ENCODE measurements around the gene TMEM30A. TPM values are rescaled to one million over a fixed set of nuclear protein-coding genes. Genes with fewer than 3 reads are reported as not detected.
A peak's percentile ranks its signal among the peaks of the same experiment; 100 is the strongest.

The TMEM30A gene
- total RNA-seq, 2 experiments from 2014 or later, result 18.2 to 32.1 TPM

GRCh38 chr6:75246386-75246785, 38.2 kb downstream of the TMEM30A start:
- DNase-seq (ENCODE audit: low spot score), result no peak
- intact Hi-C loops (cut with micrococcal nuclease; ENCODE audit: unreplicated experiment), result no loop called here
- peaks cover 7% of the 10 kb centered on the region for H3K4me1 ChIP-seq (ENCODE audit: insufficient read depth, low read length, poor library complexity, severe bottlenecking)
- H3K27ac ChIP-seq (ENCODE audit: low read depth, low read length, poor library complexity, severe bottlenecking), result no peak overlapping the region
- no peak overlapping the region for H3K4me2 ChIP-seq (ENCODE audit: low read length)
- peaks cover 7% of the 10 kb centered on the region for H3K36me3 ChIP-seq (ENCODE audit: insufficient read depth, low read length)
- no peaks in the 10 kb centered on the region for H3K9me2 ChIP-seq (ENCODE audit: insufficient read depth, low read length)
- TF ChIP-seq CTCF (conservative IDR thresholded peaks at IDR 0.05; ENCODE audit: low read length) (no peak), EZH2phosphoT487 (IDR thresholded peaks at IDR 0.05; ENCODE audit: borderline replicate concordance, low read depth, low read length) (no peak)
- POLR2A ChIA-PET, result no interaction called here
- H3K79me2 ChIP-seq (ENCODE audit: insufficient read depth, low read depth, low read length), result peaks cover 22% of the 10 kb centered on the region
- H3K9me3 ChIP-seq (ENCODE audit: low read length), result no peaks in the 10 kb centered on the region
- no peaks in the 10 kb centered on the region for H4K20me1 ChIP-seq (ENCODE audit: insufficient read depth, low read length)
- H3K4me3 ChIP-seq (ENCODE audit: low read depth, low read length, poor library complexity, severe bottlenecking), result no peak overlapping the region
- CTCF ChIA-PET (ENCODE audit: unreplicated experiment), result no interaction called here
- H2AFZ ChIP-seq (ENCODE audit: low read length), result no peak overlapping the region
- no TSS peak for BruUV-seq (replicated peaks)

- Histone ChIP-seq H3K36me3 (ENCODE audit: insufficient read depth, low read length) (peaks cover 30% of the 10 kb centered on the region), H3K79me2 (ENCODE audit: insufficient read depth, low read depth, low read length) (peaks cover 37% of the 10 kb centered on the region), H4K20me1 (ENCODE audit: insufficient read depth, low read length) (no peaks in the 10 kb centered on the region), H3K9me2 (ENCODE audit: insufficient read depth, low read length) (no peaks in the 10 kb centered on the region), H3K4me2 (ENCODE audit: low read length) (peak overlapping the region; percentile 79), H3K27ac (ENCODE audit: low read depth, low read length, poor library complexity, severe bottlenecking) (no peak overlapping the region), H3K4me3 (ENCODE audit: low read depth, low read length, poor library complexity, severe bottlenecking) (peak overlapping the region; percentile 97), H3K4me1 (ENCODE audit: insufficient read depth, low read length, poor library complexity, severe bottlenecking) (peaks cover 13% of the 10 kb centered on the region), H3K9me3 (ENCODE audit: low read length) (no peaks in the 10 kb centered on the region), H2AFZ (ENCODE audit: low read length) (peak overlapping the region; percentile 92)
- intact Hi-C loops (cut with micrococcal nuclease; ENCODE audit: unreplicated experiment), result loop anchor here (5.0 kb wide), 1 partner anchor 358 kb away; the partner anchor contains the start of gene SENP6
- no peak for DNase-seq (ENCODE audit: low spot score)
- TF ChIP-seq CTCF (conservative IDR thresholded peaks at IDR 0.05; ENCODE audit: low read length), result no peak
- no peak for TF ChIP-seq EZH2phosphoT487 (IDR thresholded peaks at IDR 0.05; ENCODE audit: borderline replicate concordance, low read depth, low read length)
- ChIA-PET CTCF (ENCODE audit: unreplicated experiment) (interaction anchor here (1.3 kb wide), 1 partner anchor 40 kb away, joined by 5 read pairs; no protein-coding TSS in a partner anchor), POLR2A (interaction anchor here (0.8 to 2.0 kb wide), 13 partner anchors 9 to 358 kb away, joined by 3 to 13 read pairs (median 6); partner anchors contain the start of genes SENP6 and TMEM30A)
- BruUV-seq (replicated peaks), result TSS peak; percentile 99
Observed at GRCh38 chr6:75244063-75244584, 40.5 kb downstream of the TMEM30A start.

All from OCI-LY7 (cell line).